Activated gamma-delta T cell treated with Interleukin-2 at 50 U/mL for 16 hours (primary cell): ENCODE data around the gene DSCAM.
"Not testable (repeated sequence)": the region's sequence is repeated elsewhere in the genome, so short reads cannot be mapped to it uniquely, and the experiment has no call there.

Experiments
- DNase-seq: peaks from one replicate; pipeline ENCODE4 v3.0.0-alpha.2; 2020

DSCAM gene

GRCh38 chr21:40846587-40847411 is at the start of gene DSCAM:
TSS of gene DSCAM (minus strand) at chr21:40847158. CDS start at chr21:40846661, 497 bp downstream.
- DNase-seq: no peak

- DNase-seq: not testable (repeated sequence)
These were observed 48.7 kb upstream of the DSCAM start for GRCh38 chr21:40895697-40896096.

GRCh38 chr21:40886931-40887330 is 40.0 kb upstream of the DSCAM start:
- no peak for DNase-seq

DNA sequence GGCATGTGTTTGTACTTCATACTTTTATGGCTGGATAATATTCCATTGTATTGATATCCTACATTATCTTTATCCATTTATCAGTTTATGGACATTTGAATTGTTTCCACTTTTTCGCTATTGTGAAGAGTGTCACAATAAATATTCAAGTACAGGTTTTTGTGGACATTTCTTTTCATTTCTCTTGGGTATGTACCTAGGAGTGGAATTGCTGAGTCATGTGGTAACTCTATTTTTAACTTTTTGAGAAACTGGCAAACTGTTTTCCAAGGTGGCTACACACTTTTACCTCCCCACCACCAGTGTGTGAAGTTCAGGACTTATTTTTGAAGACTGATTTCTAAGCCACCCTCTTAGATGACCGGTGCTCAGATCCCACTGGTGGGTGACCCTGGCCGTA is 39.0 kb upstream of the DSCAM start:
- no peak for DNase-seq

DNA sequence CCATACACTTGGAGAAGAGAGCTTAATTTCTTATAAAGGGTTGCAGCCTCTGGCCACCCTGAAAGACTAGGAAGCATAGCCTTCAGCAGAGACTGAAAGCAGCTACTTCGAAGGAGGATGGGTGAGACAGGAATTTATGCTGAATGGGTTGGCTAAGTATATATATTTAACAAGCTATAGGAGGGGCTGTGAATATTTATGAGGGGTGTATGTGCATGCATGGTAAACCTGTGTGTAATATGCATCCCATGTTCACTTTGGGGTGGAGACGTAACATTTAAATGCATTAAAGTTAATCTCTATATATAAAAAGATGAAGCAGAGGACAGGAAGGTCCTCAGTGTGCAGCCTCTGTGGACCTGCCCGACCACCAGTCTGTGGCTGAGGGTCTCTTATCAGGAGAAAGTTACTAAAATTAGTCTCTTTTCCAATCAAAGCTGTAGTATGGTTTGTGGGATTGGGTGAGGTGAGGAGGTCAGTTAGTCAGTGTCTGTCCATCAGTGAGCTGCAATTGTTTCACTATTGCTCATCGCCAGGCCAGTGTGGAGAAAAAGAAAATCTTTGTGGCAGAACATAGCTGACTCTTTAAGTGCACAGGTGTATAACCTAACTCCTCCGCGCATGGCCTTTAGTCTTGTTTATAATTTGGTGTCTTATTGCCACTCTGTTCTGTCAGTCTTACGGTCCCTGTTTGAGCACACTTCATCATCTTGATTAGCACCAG is 35.4 kb upstream of the DSCAM start:
- no peak for DNase-seq

GRCh38 chr21:40881767-40882166 is 34.8 kb upstream of the DSCAM start:
- no peak for DNase-seq

DNA sequence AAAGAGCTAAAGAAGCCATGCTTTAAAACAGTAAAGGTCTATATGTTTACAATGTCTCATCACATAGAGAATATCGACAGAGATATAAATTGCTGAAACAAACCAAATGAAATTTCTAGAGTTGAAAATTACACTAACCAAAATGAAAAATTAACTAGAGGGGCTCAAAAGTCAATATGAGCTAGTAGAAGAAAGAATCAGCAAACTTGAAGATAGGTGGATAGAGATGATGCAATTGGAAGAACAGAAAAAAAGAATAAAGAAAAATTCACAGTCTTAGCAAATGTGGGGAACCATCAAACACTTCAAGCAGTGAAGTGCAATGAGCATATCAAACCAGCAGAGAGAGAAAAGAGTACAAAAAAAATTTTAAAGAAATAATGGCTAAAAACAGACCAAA is 24.1 kb upstream of the DSCAM start:
- DNase-seq: no peak

DNA sequence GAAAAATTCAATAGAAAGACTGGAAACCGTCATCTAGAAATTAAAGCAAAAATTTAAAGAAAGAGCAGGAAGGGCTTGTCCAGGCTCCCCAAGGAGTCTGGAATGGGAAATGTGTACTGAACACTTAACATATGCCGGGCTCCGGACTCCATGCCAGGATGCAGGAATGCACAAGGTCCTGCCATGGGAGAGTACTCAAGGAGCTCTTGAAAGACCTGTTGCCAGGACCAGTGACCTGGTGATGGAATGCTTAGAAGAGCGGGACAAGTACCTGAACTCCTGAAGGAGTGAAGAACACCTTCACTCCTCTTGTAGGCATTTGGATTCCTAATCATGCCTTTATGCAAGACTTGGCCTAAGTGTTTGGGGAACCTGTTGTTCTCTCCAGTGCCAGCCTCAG is 16.9 kb upstream of the DSCAM start:
- no peak for DNase-seq

GRCh38 chr21:40858517-40858916 is 11.6 kb upstream of the DSCAM start:
- no peak for DNase-seq

GRCh38 chr21:40853956-40854688 is 7.2 kb upstream of the DSCAM start:
- DNase-seq: no peak

- DNase-seq: no peak
These were observed 5.6 kb upstream of the DSCAM start for GRCh38 chr21:40852563-40852962.

GRCh38 chr21:40851749-40852148 is 4.8 kb upstream of the DSCAM start:
- DNase-seq: no peak

DNA sequence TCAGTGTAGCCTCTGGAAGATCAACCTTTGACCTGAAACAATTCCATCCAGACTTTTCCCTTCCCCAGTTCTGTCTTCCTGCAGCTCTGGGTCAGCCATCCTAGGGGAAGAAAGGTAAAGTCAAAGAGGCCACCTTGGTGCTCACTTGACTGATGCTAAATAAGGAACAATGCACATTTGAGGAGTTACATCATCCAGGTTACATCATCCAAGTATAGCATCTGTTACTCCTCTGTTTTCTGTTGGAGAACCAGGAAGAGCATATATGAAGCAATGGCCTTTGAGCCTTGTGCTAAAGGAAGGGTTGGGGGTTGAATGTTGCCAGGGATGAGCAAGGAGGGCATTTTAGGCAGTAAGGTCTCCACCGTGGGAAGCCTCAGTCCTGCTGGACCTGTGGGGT is 3.1 kb upstream of the DSCAM start:
- DNase-seq: no peak

- DNase-seq: no peak
These were observed 993 bp upstream of the DSCAM start for GRCh38 chr21:40847951-40848350.

DNA sequence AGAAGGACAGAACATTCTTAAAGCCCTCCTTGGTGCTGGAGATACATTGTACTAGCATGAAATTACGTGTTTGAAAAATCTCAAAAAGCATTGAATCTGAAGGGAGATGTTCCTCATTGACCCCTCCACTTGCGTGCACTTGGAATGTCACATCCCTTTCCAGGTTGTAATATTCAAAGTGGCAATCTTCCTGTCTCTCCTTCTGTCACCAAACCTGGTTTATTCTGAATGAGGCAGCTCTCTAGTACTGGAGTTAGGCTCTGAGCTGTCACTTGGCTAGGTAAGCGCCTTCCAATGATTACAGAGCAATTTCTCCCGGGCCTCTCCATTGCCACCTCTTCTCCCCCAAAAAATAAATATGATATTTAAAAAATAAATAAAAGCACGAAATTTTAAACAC is 855 bp downstream of the DSCAM start:
- no peak for DNase-seq

GRCh38 chr21:40845441-40845995 is 1.4 kb downstream of the DSCAM start:
- no peak for DNase-seq

GRCh38 chr21:40844935-40845334 is 2.0 kb downstream of the DSCAM start:
- DNase-seq: no peak

DNA sequence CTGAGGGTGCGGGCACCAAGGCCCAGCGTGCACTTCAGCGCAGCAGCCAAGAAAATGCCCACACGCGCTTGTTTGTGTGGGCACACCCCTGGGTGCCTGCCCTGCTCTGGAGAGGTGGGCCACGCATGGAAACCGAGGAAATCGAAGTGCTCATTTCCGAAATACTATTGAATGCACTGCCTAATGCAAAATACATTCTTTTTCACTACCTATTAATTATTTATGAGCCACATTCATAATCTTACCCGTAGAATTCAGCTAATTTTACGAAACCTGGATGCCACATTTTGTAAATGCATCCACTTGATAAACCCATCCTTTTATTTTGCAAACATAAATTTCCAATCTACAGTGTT is 4.8 kb downstream of the DSCAM start:
- no peak for DNase-seq

- DNase-seq: no peak
These were observed 5.3 kb downstream of the DSCAM start for GRCh38 chr21:40841524-40842196.

DNA sequence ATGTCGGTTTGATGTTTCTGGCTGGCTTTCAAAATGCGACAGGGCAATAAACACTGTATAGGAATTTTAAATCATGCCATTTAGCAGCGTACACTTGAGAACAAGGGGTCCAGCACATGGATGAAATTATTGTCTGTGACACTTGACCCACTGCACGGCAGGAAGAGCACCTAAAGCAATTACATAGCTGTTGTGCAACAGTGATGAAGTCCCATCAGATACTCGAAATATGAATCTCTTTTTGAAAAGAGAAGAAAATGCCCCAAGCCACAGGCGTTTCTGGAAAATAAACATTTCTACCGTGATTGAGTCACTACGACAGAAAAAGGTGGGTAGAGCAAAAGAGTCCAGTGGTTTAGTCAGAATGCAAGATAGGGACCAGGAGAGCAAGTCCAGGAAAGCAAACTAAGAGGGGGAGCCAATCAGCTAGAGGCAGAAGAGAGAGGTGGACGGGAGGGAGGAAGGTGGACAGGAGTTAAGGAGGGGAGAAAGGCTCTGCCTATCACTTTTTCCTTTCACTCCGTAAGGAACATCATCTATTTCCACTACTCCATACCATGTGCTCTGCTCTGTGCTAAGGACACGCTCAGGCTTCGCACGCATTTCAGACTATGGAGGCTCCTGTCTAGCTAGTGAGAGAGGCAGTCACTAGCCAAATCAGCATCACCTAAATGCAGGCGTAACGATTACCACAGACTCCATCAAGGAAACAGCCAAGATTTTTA is 6.4 kb downstream of the DSCAM start:
- no peak for DNase-seq

- DNase-seq: no peak
These were observed 7.4 kb downstream of the DSCAM start for GRCh38 chr21:40839521-40839920.

DNA sequence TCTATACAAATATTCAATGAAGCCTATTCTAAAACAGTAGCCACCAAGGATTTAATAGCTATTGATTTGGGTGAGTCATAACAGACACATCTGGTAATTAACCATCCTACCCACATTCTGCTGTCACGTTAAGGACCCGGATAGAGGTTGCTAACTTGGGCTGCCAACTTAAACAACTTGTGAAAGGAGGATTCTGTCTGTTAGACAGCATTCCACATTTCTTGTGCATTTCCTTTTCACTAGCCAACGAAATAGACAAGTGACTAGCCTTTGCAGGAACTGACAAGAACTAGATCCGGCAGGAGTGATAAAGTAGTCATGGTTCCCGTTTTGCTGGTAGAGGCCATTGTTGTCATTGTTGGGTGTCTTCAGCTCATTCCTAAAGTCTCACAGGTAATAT is 9.5 kb downstream of the DSCAM start:
- DNase-seq: no peak
